GM23338 (cell line): ENCODE measurements around the gene SLC12A3. TPM values are rescaled to one million over a fixed set of nuclear protein-coding genes. Genes with fewer than 3 reads are reported as not detected.

Experiments
- ATAC-seq: fragments of 200-7000 bp; cut with Tn5 transposase; 3 replicates; pipeline ENCODE4 v1.9.1; 2020
- DNase-seq: peaks from one replicate; pipeline ENCODE4 v3.0.0-alpha.2; 2015; ENCODE audit warnings: low spot score
- H2AFZ ChIP-seq: fragments of 200-600 bp; sonication (generic); 2 replicates; pipeline ENCODE4 v1.8.0; 2016; ENCODE audit warnings: antibody characterized with exemption, mild to moderate bottlenecking, moderate library complexity
- H3F3A ChIP-seq: fragments of 200-600 bp; sonication (generic); replicated peaks from 2 replicates; pipeline ENCODE4 v1.8.0; 2017; ENCODE audit warnings: antibody characterized with exemption, mixed run types, low read depth
- H3K27ac ChIP-seq: fragments of 200-600 bp; sonication (generic); 2 replicates; pipeline ENCODE4 v1.6.1; 2016; ENCODE audit warnings: low read depth
- H3K27me3 ChIP-seq: fragments of 200-600 bp; sonication (generic); 2 replicates; pipeline ENCODE4 v1.8.0; 2016; ENCODE audit warnings: mild to moderate bottlenecking, mixed run types, moderate library complexity; ENCODE audit not compliant: insufficient read depth
- H3K36me3 ChIP-seq: fragments of 200-600 bp; sonication (generic); 2 replicates; pipeline ENCODE4 v1.8.0; 2016; ENCODE audit warnings: mild to moderate bottlenecking; ENCODE audit not compliant: insufficient read depth
- H3K4me1 ChIP-seq: fragments of 200-600 bp; sonication (generic); 2 replicates; pipeline ENCODE4 v1.8.0; 2016; ENCODE audit warnings: mild to moderate bottlenecking, moderate library complexity; ENCODE audit not compliant: insufficient read depth
- H3K4me2 ChIP-seq: fragments of 200-600 bp; sonication (generic); 2 replicates; pipeline ENCODE4 v1.7.1; 2017; ENCODE audit warnings: mixed run types
- H3K4me3 ChIP-seq: fragments of 200-600 bp; sonication (generic); 2 replicates; pipeline ENCODE4 v1.6.1; 2016; ENCODE audit warnings: mixed run types
- H3K79me2 ChIP-seq: fragments of 200-600 bp; sonication (generic); replicated peaks from 2 replicates; pipeline ENCODE4 v1.8.0; 2017; ENCODE audit warnings: mild to moderate bottlenecking; ENCODE audit not compliant: insufficient read depth
- H3K9me2 ChIP-seq: fragments of 200-600 bp; sonication (generic); 2 replicates; pipeline ENCODE4 v1.8.0; 2017; ENCODE audit not compliant: insufficient read depth
- H4K20me1 ChIP-seq: fragments of 200-600 bp; sonication (generic); replicated peaks from 2 replicates; pipeline ENCODE4 v1.8.0; 2017; ENCODE audit warnings: mild to moderate bottlenecking; ENCODE audit not compliant: insufficient read depth
- H3K27ac Mint-ChIP-seq: 2 replicates; pipeline ENCODE4 v1.8.0; 2020; ENCODE audit warnings: inconsistent platforms, mild to moderate bottlenecking, moderate library complexity, mixed read lengths
- H3K27me3 Mint-ChIP-seq: 3 replicates; pipeline ENCODE4 v1.8.0; 2022; ENCODE audit warnings: low read depth, mild to moderate bottlenecking, moderate library complexity, mixed read lengths, inconsistent platforms; ENCODE audit not compliant: insufficient read depth, poor library complexity
- H3K36me3 Mint-ChIP-seq: 3 replicates; pipeline ENCODE4 v1.8.0; 2021; ENCODE audit warnings: low read depth, mild to moderate bottlenecking, inconsistent platforms, moderate library complexity, mixed read lengths
- H3K4me1 Mint-ChIP-seq: 3 replicates; pipeline ENCODE4 v1.8.0; 2020; ENCODE audit warnings: mild to moderate bottlenecking, inconsistent platforms, mixed read lengths
- H3K4me3 Mint-ChIP-seq: 3 replicates; pipeline ENCODE4 v1.8.0; 2021; ENCODE audit warnings: moderate library complexity, mild to moderate bottlenecking, inconsistent platforms, mixed read lengths
- H3K9me3 Mint-ChIP-seq: 3 replicates; pipeline ENCODE4 v1.8.0; 2020; ENCODE audit warnings: moderate library complexity, mild to moderate bottlenecking, inconsistent platforms, mixed read lengths
- CREB1 ChIP-seq: fragments of 250-450 bp; sonication (Bioruptor Pico); IDR thresholded peaks from 2 replicates; pipeline ENCODE4 v1.5.0; 2020; ENCODE audit warnings: low read depth, mild to moderate bottlenecking, moderate library complexity
- CTCF ChIP-seq, 2 experiments: fragments of 200-600 bp in 1 of 2; sonication (generic) in 1 of 2; conservative IDR thresholded peaks; 2 replicates each; pipeline versions ENCODE4 v1.5.1 to v1.6.1; 2016 to 2017; ENCODE audit warnings: antibody characterized with exemption in 2 of 2, low read depth in 2 of 2, mild to moderate bottlenecking in 2 of 2, moderate library complexity in 1 of 2
- ETS1 ChIP-seq: IDR thresholded peaks from 2 replicates; pipeline ENCODE4 v1.6.1; 2016; ENCODE audit warnings: antibody characterized with exemption
- EZH2 ChIP-seq: fragments of 200-600 bp; sonication (generic); IDR thresholded peaks from one replicate; pipeline ENCODE4 v1.8.0; 2017; ENCODE audit warnings: antibody characterized with exemption, mild to moderate bottlenecking, low read depth; ENCODE audit not compliant: unreplicated experiment
- EZH2phosphoT487 ChIP-seq: fragments of 200-600 bp; sonication (generic); IDR thresholded peaks from one replicate; pipeline ENCODE4 v1.8.1; 2018; ENCODE audit warnings: antibody characterized with exemption; ENCODE audit not compliant: unreplicated experiment
- JUNB ChIP-seq: IDR thresholded peaks from one replicate; pipeline ENCODE4 v1.6.1; 2016; ENCODE audit warnings: antibody characterized with exemption; ENCODE audit not compliant: unreplicated experiment
- NANOG ChIP-seq: IDR thresholded peaks from 2 replicates; pipeline ENCODE4 v1.6.1; 2016; ENCODE audit warnings: antibody characterized with exemption, borderline replicate concordance
- POLR2AphosphoS5 ChIP-seq: IDR thresholded peaks from 2 replicates; pipeline ENCODE4 v1.6.1; 2016; ENCODE audit warnings: antibody characterized with exemption, low read depth
- STAT1 ChIP-seq: IDR thresholded peaks from one replicate; pipeline ENCODE4 v1.6.1; 2016; ENCODE audit warnings: antibody characterized with exemption; ENCODE audit not compliant: unreplicated experiment
- ZNF114 ChIP-seq: fragments of 250-450 bp; sonication (Bioruptor Pico); IDR thresholded peaks from 2 replicates; pipeline ENCODE4 v1.5.0; 2020; ENCODE audit warnings: mild to moderate bottlenecking, moderate library complexity
- ZNF331 ChIP-seq: fragments of 250-450 bp; sonication (Bioruptor Pico); IDR thresholded peaks from 2 replicates; pipeline ENCODE4 v1.5.0; 2020; ENCODE audit warnings: low read depth, mild to moderate bottlenecking, moderate library complexity
- polyA plus RNA-seq: library from polyadenylated mRNA; unstranded; fragments of >200 nt; fragmentation: Nextera tagmentation; extraction: Ambion mirVana; gene quantifications from 2 replicates; pipeline ENCODE4 v1.2.1, GENCODE V29; 2016
- total RNA-seq: library from RNA; depleted of rRNA; stranded (reverse); fragments of >200 nt; shearing (Covaris generic); gene quantifications from 2 replicates; pipeline ENCODE4 v1.2.3, GENCODE V29; 2014
- TF ChIP-seq, protein P1 (sequence below): IDR thresholded peaks from one replicate; pipeline ENCODE4 v1.6.1; 2018; ENCODE audit warnings: antibody characterized with exemption; ENCODE audit not compliant: unreplicated experiment
- TF ChIP-seq, protein P2 (sequence below): fragments of 250-450 bp; sonication (Bioruptor Pico); IDR thresholded peaks from 2 replicates; pipeline ENCODE4 v1.5.0; 2020; ENCODE audit warnings: mild to moderate bottlenecking, moderate library complexity

The SLC12A3 gene
- total and polyA plus RNA-seq, 2 experiments from 2014 or later: not detected

- DNase-seq: peak; percentile 37
- H3K9me3 Mint-ChIP-seq: 0 out of 3 replicates have a peak, but pooled peaks cover 2% of the 10 kb centered on the region
- TF ChIP-seq STAT1 (no peak), CTCF (conservative IDR thresholded peaks at IDR 0.05; ENCODE audit: low read depth in 2 of 2) (no peak), EZH2phosphoT487 (no peak), ETS1 (no peak), NANOG (no peak), ZNF114 (no peak), ZNF331 (no peak), EZH2 (no peak), JUNB (no peak), POLR2AphosphoS5 (no peak), CREB1 (CRISPR knock-in tag) (no peak)
- TF ChIP-seq, protein P1, sequence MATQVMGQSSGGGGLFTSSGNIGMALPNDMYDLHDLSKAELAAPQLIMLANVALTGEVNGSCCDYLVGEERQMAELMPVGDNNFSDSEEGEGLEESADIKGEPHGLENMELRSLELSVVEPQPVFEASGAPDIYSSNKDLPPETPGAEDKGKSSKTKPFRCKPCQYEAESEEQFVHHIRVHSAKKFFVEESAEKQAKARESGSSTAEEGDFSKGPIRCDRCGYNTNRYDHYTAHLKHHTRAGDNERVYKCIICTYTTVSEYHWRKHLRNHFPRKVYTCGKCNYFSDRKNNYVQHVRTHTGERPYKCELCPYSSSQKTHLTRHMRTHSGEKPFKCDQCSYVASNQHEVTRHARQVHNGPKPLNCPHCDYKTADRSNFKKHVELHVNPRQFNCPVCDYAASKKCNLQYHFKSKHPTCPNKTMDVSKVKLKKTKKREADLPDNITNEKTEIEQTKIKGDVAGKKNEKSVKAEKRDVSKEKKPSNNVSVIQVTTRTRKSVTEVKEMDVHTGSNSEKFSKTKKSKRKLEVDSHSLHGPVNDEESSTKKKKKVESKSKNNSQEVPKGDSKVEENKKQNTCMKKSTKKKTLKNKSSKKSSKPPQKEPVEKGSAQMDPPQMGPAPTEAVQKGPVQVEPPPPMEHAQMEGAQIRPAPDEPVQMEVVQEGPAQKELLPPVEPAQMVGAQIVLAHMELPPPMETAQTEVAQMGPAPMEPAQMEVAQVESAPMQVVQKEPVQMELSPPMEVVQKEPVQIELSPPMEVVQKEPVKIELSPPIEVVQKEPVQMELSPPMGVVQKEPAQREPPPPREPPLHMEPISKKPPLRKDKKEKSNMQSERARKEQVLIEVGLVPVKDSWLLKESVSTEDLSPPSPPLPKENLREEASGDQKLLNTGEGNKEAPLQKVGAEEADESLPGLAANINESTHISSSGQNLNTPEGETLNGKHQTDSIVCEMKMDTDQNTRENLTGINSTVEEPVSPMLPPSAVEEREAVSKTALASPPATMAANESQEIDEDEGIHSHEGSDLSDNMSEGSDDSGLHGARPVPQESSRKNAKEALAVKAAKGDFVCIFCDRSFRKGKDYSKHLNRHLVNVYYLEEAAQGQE: no peak
- TF ChIP-seq, protein P2, sequence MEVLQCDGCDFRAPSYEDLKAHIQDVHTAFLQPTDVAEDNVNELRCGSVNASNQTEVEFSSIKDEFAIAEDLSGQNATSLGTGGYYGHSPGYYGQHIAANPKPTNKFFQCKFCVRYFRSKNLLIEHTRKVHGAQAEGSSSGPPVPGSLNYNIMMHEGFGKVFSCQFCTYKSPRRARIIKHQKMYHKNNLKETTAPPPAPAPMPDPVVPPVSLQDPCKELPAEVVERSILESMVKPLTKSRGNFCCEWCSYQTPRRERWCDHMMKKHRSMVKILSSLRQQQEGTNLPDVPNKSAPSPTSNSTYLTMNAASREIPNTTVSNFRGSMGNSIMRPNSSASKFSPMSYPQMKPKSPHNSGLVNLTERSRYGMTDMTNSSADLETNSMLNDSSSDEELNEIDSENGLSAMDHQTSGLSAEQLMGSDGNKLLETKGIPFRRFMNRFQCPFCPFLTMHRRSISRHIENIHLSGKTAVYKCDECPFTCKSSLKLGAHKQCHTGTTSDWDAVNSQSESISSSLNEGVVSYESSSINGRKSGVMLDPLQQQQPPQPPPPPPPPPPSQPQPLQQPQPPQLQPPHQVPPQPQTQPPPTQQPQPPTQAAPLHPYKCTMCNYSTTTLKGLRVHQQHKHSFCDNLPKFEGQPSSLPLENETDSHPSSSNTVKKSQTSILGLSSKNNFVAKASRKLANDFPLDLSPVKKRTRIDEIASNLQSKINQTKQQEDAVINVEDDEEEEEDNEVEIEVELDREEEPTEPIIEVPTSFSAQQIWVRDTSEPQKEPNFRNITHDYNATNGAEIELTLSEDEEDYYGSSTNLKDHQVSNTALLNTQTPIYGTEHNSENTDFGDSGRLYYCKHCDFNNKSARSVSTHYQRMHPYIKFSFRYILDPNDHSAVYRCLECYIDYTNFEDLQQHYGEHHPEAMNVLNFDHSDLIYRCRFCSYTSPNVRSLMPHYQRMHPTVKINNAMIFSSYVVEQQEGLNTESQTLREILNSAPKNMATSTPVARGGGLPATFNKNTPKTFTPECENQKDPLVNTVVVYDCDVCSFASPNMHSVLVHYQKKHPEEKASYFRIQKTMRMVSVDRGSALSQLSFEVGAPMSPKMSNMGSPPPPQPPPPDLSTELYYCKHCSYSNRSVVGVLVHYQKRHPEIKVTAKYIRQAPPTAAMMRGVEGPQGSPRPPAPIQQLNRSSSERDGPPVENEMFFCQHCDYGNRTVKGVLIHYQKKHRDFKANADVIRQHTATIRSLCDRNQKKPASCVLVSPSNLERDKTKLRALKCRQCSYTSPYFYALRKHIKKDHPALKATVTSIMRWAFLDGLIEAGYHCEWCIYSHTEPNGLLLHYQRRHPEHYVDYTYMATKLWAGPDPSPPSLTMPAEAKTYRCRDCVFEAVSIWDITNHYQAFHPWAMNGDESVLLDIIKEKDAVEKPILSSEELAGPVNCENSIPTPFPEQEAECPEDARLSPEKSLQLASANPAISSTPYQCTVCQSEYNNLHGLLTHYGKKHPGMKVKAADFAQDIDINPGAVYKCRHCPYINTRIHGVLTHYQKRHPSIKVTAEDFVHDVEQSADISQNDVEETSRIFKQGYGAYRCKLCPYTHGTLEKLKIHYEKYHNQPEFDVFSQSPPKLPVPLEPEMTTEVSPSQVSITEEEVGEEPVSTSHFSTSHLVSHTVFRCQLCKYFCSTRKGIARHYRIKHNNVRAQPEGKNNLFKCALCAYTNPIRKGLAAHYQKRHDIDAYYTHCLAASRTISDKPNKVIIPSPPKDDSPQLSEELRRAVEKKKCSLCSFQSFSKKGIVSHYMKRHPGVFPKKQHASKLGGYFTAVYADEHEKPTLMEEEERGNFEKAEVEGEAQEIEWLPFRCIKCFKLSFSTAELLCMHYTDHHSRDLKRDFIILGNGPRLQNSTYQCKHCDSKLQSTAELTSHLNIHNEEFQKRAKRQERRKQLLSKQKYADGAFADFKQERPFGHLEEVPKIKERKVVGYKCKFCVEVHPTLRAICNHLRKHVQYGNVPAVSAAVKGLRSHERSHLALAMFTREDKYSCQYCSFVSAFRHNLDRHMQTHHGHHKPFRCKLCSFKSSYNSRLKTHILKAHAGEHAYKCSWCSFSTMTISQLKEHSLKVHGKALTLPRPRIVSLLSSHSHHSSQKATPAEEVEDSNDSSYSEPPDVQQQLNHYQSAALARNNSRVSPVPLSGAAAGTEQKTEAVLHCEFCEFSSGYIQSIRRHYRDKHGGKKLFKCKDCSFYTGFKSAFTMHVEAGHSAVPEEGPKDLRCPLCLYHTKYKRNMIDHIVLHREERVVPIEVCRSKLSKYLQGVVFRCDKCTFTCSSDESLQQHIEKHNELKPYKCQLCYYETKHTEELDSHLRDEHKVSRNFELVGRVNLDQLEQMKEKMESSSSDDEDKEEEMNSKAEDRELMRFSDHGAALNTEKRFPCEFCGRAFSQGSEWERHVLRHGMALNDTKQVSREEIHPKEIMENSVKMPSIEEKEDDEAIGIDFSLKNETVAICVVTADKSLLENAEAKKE: no peak
- Histone ChIP-seq H2AFZ (no peak overlapping the region), H3K36me3 (peaks cover 32% of the 10 kb centered on the region), H3K9me2 (no peaks in the 10 kb centered on the region), H4K20me1 (peaks cover 17% of the 10 kb centered on the region; the same call in 1 of the 2 replicates), H3K4me2 (peak overlapping the region; percentile 99), H3F3A (no peaks in the 10 kb centered on the region), H3K4me1 (peaks cover 16% of the 10 kb centered on the region), H3K27me3 (no peaks in the 10 kb centered on the region), H3K4me3 (peak overlapping the region; percentile 98), H3K79me2 (peaks cover 42% of the 10 kb centered on the region), H3K27ac (no peak overlapping the region; the same call in 1 of the 2 replicates)
- H3K36me3 Mint-ChIP-seq: peaks cover 41% of the 10 kb centered on the region
- H3K4me3 Mint-ChIP-seq: peak overlapping the region; percentile 94
- peaks cover 19% of the 10 kb centered on the region; the same call in 2 of the 3 replicates for H3K4me1 Mint-ChIP-seq
- peak; percentile 12 for ATAC-seq
- H3K27ac Mint-ChIP-seq: peak overlapping the region; percentile 85
- peaks cover 7% of the 10 kb centered on the region for H3K27me3 Mint-ChIP-seq
Observed at GRCh38 chr16:56932721-56933619, 68.0 kb downstream of the SLC12A3 start.
